ENCODE data around the gene FNDC3B. TPM values are rescaled to one million over a fixed set of nuclear protein-coding genes. Genes with fewer than 3 reads are reported as not detected.
A peak's percentile ranks its signal among the peaks of the same experiment; 100 is the strongest.

The FNDC3B gene
- total and polyA plus RNA-seq, 9 of the 15 experiments (the other 6 are each of a cell fraction or from before 2014, with no cell fraction given), result 7.0 to 35.8 (median 16.2) TPM

GRCh38 chr3:172029425-172030098, 9.8 kb upstream of the FNDC3B start (continued):
- TF ChIP-seq AFF1 (IDR thresholded peaks at IDR 0.05; ENCODE audit: low read depth in 1 of 2, partially characterized antibody in 2 of 2), result no peak
- TF ChIP-seq ID3 (CRISPR knock-in tag; IDR thresholded peaks at IDR 0.05), result no peak
- no peak for TF ChIP-seq ID3 (tag; IDR thresholded peaks at IDR 0.05)
- TF ChIP-seq WHSC1 (IDR thresholded peaks at IDR 0.05; ENCODE audit: low read length), result no peak
- TF ChIP-seq ZNF133 (CRISPR knock-in tag; IDR thresholded peaks at IDR 0.05), result no peak
- no peak for TF ChIP-seq ELK3 (CRISPR knock-in tag; IDR thresholded peaks at IDR 0.05)
- TF ChIP-seq SMAD4 (CRISPR knock-in tag; conservative IDR thresholded peaks at IDR 0.05), result peak; percentile 38
- TF ChIP-seq MEIS2 (IDR thresholded peaks at IDR 0.05; ENCODE audit: partially characterized antibody), result no peak
- 0 out of 2 replicates have a peak, but pooled peaks have one; percentile 15 for TF ChIP-seq SMARCA5 (IDR thresholded peaks at IDR 0.05)
- peak; percentile 80 for TF ChIP-seq ATF3 (IDR thresholded peaks at IDR 0.05)
- no peak for TF ChIP-seq ATF3 (CRISPR knock-in tag; conservative IDR thresholded peaks at IDR 0.05)
- TF ChIP-seq ZNF165 (CRISPR knock-in tag; IDR thresholded peaks at IDR 0.05; ENCODE audit: borderline replicate concordance), result no peak
- TF ChIP-seq ZFPM2 (CRISPR knock-in tag; IDR thresholded peaks at IDR 0.05), result no peak
- peak; percentile 42; the same call in 1 of the 2 replicates for TF ChIP-seq EP300 (IDR thresholded peaks at IDR 0.05; ENCODE audit: low read length)
- TF ChIP-seq MAZ (CRISPR knock-in tag; conservative IDR thresholded peaks at IDR 0.05 in 1 of 2, IDR thresholded peaks at IDR 0.05 in 1 of 2), result 0 out of 4 replicates have a peak, but pooled peaks of 1 of the 2 experiments have one; percentile 15
- TF ChIP-seq MYC (IDR thresholded peaks at IDR 0.05; ENCODE audit: low read depth, low read length), result 0 out of 2 replicates have a peak, but pooled peaks have one; percentile 23
- TF ChIP-seq MYC (CRISPR knock-in tag; IDR thresholded peaks at IDR 0.05; ENCODE audit: borderline replicate concordance, low read depth), result no peak
- 0 out of 2 replicates have a peak, but pooled peaks have one; percentile 24 for TF ChIP-seq CXXC5 (CRISPR knock-in tag; IDR thresholded peaks at IDR 0.05)
- no peak for TF ChIP-seq TARDBP (IDR thresholded peaks at IDR 0.05)
